Measurements from ENCODE around the gene ZNF428. TPM values are rescaled to one million over a fixed set of nuclear protein-coding genes. Genes with fewer than 3 reads are reported as not detected.

ZNF428 gene, protein sequence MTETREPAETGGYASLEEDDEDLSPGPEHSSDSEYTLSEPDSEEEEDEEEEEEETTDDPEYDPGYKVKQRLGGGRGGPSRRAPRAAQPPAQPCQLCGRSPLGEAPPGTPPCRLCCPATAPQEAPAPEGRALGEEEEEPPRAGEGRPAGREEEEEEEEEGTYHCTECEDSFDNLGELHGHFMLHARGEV
- polyA plus RNA-seq (2012; rRNA removed) = 60.9 and 79.5 TPM in 2 replicates
- 56.7 and 67.9 TPM in 2 replicates for polyA plus RNA-seq (2012; cell fraction: cytosol; rRNA removed)
- polyA plus RNA-seq (2012; cell fraction: nucleus; rRNA removed) = 32.6 and 47.0 TPM in 2 replicates

DNA sequence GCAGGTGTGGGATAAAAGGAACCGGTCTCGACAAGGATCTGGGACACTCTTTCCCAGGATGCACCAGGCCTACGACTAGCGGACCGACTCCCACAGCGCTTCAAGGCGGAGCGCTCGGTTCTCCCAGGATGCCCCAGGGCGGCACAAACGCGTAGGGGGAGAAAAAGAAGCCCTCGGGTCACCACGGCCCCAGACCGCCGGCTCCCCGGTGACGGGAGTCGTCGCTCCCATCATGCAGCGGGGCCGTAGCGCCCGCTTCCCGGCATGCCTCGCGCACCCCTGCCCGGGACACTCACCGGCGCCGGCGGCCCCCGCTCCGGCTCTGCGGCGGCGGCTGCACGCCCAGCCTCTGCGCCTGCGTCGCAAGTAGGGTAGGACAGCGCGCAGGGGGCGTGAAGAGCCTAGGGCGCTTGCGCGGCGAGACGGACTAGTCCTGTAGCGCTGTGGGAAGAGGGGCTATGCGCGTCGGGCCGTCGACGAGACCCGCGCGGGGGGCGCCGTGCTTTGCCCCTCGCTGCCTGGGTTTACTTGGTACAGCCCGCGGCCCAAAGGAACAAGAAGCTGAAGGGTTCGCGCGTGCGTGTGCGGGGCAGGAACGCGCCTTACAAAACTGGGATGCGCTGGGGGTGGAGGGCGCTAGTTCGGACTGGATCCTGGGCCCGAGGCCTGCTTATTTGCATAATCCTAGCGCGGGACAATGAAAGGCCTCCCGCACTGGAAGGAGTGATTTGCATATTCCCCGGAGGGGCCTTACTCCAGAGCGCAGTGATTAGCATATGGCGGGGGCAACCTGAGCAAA, at the start of gene ZNF428:
ZNF428 (minus strand) TSS at position 368 of the 799 bp plus-strand sequence. CDS start 5,325 bp downstream, outside the sequence.
- H3K4me3 ChIP-seq (ENCODE audit: low read depth in 2 of 2, low read length in 1 of 2) = peak within 1 kb of the TSS; percentile 68 to 72
- H3K27me3 ChIP-seq (ENCODE audit: insufficient read depth) = no peaks in the 10 kb centered on the region
- H2AFZ ChIP-seq (ENCODE audit: low read depth) = peak within 1 kb of the TSS; percentile 88
- peak; percentile 95 for DNase-seq
- peak within 1 kb of the TSS; percentile 86 for H3K9ac ChIP-seq
- peaks cover 0 to under 1% of the 10 kb centered on the region in 2 experiments for H3K36me3 ChIP-seq (replicated peaks in 1 of 2; ENCODE audit: control insufficient read depth in 1 of 2, insufficient read depth in 2 of 2, low read length in 1 of 2)
- ChIA-PET POLR2A (interaction anchor here (0.6 to 1.1 kb wide), 2 partner anchors 8 to 49 kb away, joined by 3 to 5 read pairs; no protein-coding TSS in a partner anchor), CTCF (interaction anchor here (2.5 kb wide), 1 partner anchor 64 kb away, joined by 7 read pairs; no protein-coding TSS in a partner anchor)
- peaks cover 4% of the 10 kb centered on the region for H3F3A ChIP-seq (replicated peaks; ENCODE audit: insufficient read depth)
- H3K4me1 ChIP-seq (ENCODE audit: control insufficient read depth in 1 of 2, insufficient read depth in 2 of 2, low read depth in 1 of 2, low read length in 1 of 2) = peaks cover 7 to 12% of the 10 kb centered on the region in 2 experiments; a peak in 2 of 4 replicates
- 2% methylated on average over 46 of the region's 81 CpGs for WGBS (ENCODE audit: low lambda C conversion rate)
- H3K9me3 ChIP-seq = no peaks in the 10 kb centered on the region
- H3K9me2 ChIP-seq = no peaks in the 10 kb centered on the region
- no peaks in the 10 kb centered on the region for H4K20me1 ChIP-seq (ENCODE audit: insufficient read depth)
- peaks cover 46% of the 10 kb centered on the region for H3K79me2 ChIP-seq (ENCODE audit: insufficient read depth)
- H3K4me2 ChIP-seq = peak within 1 kb of the TSS; percentile 87
- peak within 1 kb of the TSS; percentile 74 to 98 for H3K27ac ChIP-seq (ENCODE audit: low read depth in 2 of 2, low read length in 1 of 2)
- TF ChIP-seq MXI1 (IDR thresholded peaks at IDR 0.05; ENCODE audit: low read depth, low read length) (0 out of 2 replicates have a peak, but pooled peaks have one; percentile 2), RCOR1 (IDR thresholded peaks at IDR 0.05; ENCODE audit: low read length) (no peak), GATA2 (CRISPR knock-in tag; IDR thresholded peaks at IDR 0.05) (no peak), GABPA (IDR thresholded peaks at IDR 0.05; ENCODE audit: low read depth) (no peak), TCF12 (IDR thresholded peaks at IDR 0.05) (no peak; the same call in 1 of the 2 replicates), SMC3 (IDR thresholded peaks at IDR 0.05; ENCODE audit: low read depth, low read length) (no peak), POLR2AphosphoS5 (IDR thresholded peaks at IDR 0.05; ENCODE audit: low read depth, low read length) (peak; percentile 14; the same call in 1 of the 2 replicates), EP300 (IDR thresholded peaks at IDR 0.05; ENCODE audit: borderline replicate concordance in 1 of 2, low read depth in 1 of 2, low read length in 1 of 2) (peak in 1 of 2 experiments; percentile 9; a peak in 1 of 4 replicates), SIN3A (IDR thresholded peaks at IDR 0.05; ENCODE audit: borderline replicate concordance, low read depth, low read length) (no peak), TAF1 (IDR thresholded peaks at IDR 0.05; ENCODE audit: borderline replicate concordance, low read depth, low read length) (no peak; the same call in 1 of the 2 replicates), RXRA (IDR thresholded peaks at IDR 0.05; ENCODE audit: borderline replicate concordance, low read depth) (no peak), CHD2 (IDR thresholded peaks at IDR 0.05; ENCODE audit: low read length, partially characterized antibody) (no peak), NRF1 (IDR thresholded peaks at IDR 0.05; ENCODE audit: low read depth, low read length) (peak; percentile 90), JUND (IDR thresholded peaks at IDR 0.05) (no peak), ELF1 (IDR thresholded peaks at IDR 0.05) (no peak), NFIC (IDR thresholded peaks at IDR 0.05; ENCODE audit: borderline replicate concordance) (no peak), RAD21 (IDR thresholded peaks at IDR 0.05; ENCODE audit: low read length) (no peak)
- TF ChIP-seq, protein P1, sequence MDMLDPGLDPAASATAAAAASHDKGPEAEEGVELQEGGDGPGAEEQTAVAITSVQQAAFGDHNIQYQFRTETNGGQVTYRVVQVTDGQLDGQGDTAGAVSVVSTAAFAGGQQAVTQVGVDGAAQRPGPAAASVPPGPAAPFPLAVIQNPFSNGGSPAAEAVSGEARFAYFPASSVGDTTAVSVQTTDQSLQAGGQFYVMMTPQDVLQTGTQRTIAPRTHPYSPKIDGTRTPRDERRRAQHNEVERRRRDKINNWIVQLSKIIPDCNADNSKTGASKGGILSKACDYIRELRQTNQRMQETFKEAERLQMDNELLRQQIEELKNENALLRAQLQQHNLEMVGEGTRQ (IDR thresholded peaks at IDR 0.05; ENCODE audit: borderline replicate concordance, low read depth, low read length) = no peak
- TF ChIP-seq, protein P2, sequence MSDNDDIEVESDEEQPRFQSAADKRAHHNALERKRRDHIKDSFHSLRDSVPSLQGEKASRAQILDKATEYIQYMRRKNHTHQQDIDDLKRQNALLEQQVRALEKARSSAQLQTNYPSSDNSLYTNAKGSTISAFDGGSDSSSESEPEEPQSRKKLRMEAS (IDR thresholded peaks at IDR 0.05; ENCODE audit: low read depth) = peak; percentile 73
- TF ChIP-seq, protein P3, sequence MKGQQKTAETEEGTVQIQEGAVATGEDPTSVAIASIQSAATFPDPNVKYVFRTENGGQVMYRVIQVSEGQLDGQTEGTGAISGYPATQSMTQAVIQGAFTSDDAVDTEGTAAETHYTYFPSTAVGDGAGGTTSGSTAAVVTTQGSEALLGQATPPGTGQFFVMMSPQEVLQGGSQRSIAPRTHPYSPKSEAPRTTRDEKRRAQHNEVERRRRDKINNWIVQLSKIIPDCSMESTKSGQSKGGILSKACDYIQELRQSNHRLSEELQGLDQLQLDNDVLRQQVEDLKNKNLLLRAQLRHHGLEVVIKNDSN (IDR thresholded peaks at IDR 0.05; ENCODE audit: borderline replicate concordance, low read depth) = no peak
- TF ChIP-seq, protein P4, sequence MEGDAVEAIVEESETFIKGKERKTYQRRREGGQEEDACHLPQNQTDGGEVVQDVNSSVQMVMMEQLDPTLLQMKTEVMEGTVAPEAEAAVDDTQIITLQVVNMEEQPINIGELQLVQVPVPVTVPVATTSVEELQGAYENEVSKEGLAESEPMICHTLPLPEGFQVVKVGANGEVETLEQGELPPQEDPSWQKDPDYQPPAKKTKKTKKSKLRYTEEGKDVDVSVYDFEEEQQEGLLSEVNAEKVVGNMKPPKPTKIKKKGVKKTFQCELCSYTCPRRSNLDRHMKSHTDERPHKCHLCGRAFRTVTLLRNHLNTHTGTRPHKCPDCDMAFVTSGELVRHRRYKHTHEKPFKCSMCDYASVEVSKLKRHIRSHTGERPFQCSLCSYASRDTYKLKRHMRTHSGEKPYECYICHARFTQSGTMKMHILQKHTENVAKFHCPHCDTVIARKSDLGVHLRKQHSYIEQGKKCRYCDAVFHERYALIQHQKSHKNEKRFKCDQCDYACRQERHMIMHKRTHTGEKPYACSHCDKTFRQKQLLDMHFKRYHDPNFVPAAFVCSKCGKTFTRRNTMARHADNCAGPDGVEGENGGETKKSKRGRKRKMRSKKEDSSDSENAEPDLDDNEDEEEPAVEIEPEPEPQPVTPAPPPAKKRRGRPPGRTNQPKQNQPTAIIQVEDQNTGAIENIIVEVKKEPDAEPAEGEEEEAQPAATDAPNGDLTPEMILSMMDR (IDR thresholded peaks at IDR 0.05) = no peak
- TF ChIP-seq, protein P5, sequence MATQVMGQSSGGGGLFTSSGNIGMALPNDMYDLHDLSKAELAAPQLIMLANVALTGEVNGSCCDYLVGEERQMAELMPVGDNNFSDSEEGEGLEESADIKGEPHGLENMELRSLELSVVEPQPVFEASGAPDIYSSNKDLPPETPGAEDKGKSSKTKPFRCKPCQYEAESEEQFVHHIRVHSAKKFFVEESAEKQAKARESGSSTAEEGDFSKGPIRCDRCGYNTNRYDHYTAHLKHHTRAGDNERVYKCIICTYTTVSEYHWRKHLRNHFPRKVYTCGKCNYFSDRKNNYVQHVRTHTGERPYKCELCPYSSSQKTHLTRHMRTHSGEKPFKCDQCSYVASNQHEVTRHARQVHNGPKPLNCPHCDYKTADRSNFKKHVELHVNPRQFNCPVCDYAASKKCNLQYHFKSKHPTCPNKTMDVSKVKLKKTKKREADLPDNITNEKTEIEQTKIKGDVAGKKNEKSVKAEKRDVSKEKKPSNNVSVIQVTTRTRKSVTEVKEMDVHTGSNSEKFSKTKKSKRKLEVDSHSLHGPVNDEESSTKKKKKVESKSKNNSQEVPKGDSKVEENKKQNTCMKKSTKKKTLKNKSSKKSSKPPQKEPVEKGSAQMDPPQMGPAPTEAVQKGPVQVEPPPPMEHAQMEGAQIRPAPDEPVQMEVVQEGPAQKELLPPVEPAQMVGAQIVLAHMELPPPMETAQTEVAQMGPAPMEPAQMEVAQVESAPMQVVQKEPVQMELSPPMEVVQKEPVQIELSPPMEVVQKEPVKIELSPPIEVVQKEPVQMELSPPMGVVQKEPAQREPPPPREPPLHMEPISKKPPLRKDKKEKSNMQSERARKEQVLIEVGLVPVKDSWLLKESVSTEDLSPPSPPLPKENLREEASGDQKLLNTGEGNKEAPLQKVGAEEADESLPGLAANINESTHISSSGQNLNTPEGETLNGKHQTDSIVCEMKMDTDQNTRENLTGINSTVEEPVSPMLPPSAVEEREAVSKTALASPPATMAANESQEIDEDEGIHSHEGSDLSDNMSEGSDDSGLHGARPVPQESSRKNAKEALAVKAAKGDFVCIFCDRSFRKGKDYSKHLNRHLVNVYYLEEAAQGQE (IDR thresholded peaks at IDR 0.05; ENCODE audit: low read depth, low read length) = no peak
- TF ChIP-seq, protein P6, sequence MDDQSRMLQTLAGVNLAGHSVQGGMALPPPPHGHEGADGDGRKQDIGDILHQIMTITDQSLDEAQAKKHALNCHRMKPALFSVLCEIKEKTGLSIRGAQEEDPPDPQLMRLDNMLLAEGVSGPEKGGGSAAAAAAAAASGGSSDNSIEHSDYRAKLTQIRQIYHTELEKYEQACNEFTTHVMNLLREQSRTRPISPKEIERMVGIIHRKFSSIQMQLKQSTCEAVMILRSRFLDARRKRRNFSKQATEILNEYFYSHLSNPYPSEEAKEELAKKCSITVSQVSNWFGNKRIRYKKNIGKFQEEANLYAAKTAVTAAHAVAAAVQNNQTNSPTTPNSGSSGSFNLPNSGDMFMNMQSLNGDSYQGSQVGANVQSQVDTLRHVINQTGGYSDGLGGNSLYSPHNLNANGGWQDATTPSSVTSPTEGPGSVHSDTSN (IDR thresholded peaks at IDR 0.05) = no peak
